ENCODE results near the gene JAZF1.

GRCh38 chr7:28152594-28152993 lies 28.0 kb downstream of the JAZF1 start:
- TF ChIP-seq NRF1 (IDR thresholded peaks at IDR 0.05; ENCODE audit: low read depth, low read length): no peak
- no peak for TF ChIP-seq SIRT6 (IDR thresholded peaks at IDR 0.05; ENCODE audit: low read length)
- TF ChIP-seq KDM5A (IDR thresholded peaks at IDR 0.05; ENCODE audit: low read length): no peak
- no peak for TF ChIP-seq CTCF (IDR thresholded peaks at IDR 0.05; ENCODE audit: control extremely low read depth in 1 of 3, insufficient read depth in 1 of 3, low read depth in 1 of 3, low read length in 3 of 3)
- no peak for TF ChIP-seq EZH2 (IDR thresholded peaks at IDR 0.05; ENCODE audit: low read depth, low read length, severe bottlenecking)
- TF ChIP-seq POLR2A (IDR thresholded peaks at IDR 0.05; ENCODE audit: control extremely low read depth in 1 of 2, low read depth in 2 of 2, low read length in 2 of 2): no peak
- no peak for TF ChIP-seq JUND (IDR thresholded peaks at IDR 0.05; ENCODE audit: low read length)
- no peak for TF ChIP-seq SIN3A (conservative IDR thresholded peaks at IDR 0.05 in 1 of 2, IDR thresholded peaks at IDR 0.05 in 1 of 2; ENCODE audit: low read depth in 1 of 2, low read length in 2 of 2)

All from H1 (cell line).